Activated CD4-positive, CD25-positive, alpha-beta regulatory T cell (primary cell): Measurements from ENCODE around the gene SSBP3.
"Not testable (repeated sequence)": the region's sequence is repeated elsewhere in the genome, so short reads cannot be mapped to it uniquely, and the experiment has no call there.

Experiments
- DNase-seq, 4 experiments: peaks; one replicate each; lab custom pipeline; 2025; lab: John Stamatoyannopoulos, UW

Gene SSBP3

DNA sequence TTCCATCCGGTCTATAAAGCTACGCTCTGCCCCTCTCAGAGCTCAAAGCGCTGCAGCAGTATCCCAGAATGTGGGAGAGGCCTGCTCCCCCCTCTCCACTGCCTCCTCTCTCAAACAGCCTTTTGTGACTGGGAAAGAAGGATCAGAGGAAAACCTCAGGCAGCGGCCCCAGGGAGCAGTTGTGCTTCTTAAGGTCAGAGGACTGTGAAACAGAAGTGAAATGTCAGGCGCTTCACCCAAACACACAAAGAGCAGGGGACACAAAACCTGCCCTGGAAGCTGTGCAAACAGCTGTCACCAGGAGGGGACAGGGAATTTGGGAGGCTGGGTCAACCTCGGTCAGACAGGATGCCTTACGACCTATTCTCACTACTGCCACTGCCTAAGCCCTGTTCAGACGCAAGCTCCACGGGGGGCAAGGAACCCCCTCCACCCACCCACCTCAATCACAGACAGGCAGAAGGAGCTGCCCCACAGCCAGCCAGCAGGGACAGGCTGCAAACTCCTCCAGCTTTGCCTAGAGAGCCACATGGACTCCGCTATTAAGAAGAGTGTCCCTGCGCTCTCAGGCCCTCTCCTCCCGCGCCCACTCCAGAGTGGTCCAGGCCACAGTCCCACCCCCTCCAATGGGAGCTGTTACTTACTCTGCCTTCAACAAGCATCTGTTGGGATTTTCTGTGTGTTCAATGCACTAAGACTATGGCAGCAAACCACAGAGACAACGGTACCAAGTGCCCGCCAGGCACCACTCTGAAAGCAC is 14.6 kb downstream of the SSBP3 start:
- DNase-seq: no peak

DNA sequence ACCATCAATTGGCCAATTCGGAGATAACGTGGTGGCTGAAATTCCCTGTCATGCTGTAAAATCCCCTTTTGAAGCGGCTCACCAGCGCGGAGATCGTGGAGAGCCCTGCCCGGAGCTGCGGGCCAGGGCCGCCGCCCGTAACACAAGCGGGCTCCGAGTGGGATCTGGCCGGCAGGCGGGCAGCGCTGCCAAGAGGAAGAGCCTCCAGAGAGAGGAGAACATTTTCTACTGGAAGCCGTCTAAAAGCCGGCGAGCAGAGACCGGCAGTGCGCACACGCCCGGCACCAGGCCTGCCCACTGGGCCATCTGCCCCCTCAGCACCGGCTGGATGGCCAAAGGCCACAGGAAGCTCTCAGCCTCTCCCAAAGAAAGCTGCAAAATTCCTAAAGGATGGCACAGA is 15.5 kb downstream of the SSBP3 start:
- no peak for DNase-seq

DNA sequence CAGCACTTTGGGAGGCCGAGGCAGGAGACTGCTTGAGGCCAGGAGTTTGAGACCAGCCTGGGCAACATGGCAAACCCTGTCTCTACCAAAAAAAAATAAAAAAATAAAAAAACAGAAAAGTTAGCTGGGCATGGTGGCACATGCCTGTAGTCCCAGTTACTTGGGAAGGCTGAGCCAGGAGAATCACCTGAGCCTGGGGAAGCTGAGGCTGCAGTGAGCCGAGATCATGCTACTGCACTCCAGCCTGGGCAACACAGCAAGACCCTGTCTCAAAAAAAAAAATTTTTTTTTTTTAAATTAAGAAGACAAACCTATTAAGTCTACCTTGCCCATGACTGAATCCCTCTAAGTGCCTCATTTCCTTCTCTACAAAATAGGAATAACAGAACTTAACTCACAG is 16.6 kb downstream of the SSBP3 start:
- DNase-seq: not testable (repeated sequence)

DNA sequence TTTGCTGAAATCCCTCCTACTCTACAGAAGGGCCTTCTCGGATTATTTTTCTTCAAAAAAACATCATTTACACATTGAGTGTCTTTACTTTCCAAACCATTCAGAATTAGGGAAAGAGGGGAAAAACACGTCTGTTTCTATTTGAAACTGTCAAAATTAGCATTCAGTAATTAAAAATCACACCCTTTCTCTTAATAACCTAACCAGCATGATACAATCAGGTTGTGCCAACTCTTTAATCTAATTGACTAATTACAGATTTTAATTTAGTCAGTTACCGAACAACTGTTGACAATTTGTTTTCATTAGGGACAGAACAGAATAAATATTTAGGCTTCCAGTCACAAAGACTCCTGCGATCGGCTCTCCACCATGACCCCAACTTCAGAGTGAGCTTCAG is 18.8 kb downstream of the SSBP3 start:
- DNase-seq: no peak

DNA sequence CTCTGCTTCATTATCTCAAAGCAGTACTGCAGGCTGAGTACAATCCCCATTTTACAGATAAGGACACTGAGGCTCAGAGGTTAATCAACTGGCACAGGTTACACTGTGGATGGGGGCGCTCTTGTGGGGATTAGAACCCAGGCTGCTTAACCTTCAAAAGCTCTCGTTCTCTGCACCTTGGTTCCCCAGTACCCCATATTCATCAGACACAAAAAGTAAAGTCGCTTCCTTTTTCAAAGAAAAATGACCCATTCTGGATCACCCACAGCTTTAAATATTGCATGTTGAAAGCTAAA is 20.5 kb downstream of the SSBP3 start:
- no peak for DNase-seq

DNA sequence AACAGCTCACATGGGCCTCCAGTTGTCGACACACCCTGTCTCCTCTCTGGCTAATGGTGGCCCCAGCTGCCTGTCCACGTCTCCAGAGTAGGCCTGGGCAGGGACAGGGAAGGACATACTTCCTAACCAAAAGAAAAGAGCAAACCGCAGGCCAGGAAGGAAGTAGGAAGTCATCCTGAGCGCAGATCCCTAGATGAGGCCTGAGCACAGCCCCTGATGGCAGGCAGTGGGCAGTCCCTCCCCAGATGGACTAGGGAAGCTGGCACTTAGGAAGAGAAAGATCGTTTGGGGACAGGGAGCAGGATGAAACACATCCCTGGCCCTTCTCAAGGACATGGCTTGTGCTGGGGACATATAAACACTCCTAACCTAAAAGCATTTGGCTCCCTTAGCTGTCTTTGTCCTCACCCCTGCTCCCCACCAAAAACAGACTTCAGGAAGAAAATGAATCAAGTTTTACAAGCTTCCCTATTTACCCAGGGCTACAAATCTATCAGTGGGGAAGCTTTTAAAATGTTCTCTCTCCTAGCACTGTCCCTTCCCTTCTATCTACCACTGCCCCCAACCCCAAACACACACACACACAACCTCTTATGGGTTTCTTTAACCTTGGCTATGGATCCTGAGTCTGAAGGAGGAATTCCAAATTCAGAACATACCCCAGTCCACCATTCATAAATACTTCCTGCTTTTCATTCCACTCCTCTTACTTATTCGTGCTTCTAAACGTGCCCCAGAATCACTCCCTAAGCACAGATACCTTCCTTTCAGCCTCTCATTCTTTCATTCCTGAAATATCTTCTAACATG is 21.1 kb downstream of the SSBP3 start:
- no peak for DNase-seq

DNA sequence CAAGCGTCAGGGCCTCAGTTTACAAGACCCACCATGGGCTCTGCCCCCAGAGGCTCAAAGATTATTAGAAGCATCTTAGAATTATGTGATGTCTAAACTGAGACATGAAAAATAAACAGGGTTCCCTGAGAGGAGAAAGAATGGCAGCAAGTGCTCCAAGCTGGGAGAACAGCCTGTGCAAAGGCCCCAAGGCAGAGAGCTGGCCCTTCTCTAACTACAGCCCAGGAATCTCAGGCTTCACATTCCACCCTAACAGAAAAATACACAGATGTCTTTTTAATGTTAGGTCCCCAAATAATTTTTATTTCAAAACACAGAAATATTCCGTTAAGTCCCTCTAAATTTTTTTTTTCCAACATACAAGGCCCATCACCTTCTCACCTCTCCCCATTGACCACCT is 21.7 kb downstream of the SSBP3 start:
- no peak for DNase-seq

DNA sequence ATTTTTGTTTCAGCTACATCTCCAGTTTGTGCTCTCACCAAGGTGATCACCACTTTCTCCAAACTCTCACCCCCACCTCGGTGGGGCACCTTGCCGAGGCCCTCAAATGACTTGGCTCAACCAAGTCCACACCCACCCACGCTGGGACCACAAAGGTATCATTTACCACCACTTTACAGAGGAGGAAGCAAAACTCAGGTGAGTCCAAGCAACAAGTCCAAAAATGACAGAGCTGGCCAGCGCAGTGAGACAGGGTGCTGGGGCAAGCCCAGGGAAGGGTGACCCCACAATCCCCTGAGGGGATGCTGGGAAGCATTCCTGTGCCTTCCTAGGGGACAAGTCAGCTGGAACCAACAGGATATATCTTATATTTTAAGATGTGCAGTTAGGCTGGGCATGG is 24.7 kb downstream of the SSBP3 start:
- DNase-seq: no peak

DNA sequence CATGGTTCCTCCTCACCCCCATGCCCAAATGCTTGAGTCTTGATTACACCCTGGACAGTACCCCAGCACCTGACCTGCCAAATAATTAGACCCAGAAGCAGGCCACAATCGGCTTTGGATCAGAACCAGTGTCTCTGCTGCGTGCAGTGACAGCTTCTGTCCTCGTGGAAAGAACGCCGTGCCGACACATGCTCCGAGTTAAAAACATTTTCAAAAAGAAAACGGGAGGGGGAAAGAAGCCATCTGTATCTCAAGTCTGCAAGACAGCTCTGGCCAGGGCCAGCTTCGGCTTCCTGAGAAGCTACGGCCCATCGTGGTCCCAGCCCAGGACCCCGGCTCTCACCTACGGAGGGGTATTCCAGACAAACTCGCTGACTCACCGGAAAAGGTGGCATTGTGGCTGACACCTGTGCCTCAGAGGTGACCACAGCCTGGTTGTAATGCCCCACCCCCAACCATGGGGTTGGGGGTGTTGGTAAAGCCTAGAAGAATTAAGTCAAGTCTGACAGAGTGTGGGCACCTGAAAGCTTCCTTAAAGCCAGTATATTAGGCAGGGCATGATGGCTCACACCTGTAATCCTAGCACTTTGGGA is 25.8 kb downstream of the SSBP3 start:
- DNase-seq: no peak

DNA sequence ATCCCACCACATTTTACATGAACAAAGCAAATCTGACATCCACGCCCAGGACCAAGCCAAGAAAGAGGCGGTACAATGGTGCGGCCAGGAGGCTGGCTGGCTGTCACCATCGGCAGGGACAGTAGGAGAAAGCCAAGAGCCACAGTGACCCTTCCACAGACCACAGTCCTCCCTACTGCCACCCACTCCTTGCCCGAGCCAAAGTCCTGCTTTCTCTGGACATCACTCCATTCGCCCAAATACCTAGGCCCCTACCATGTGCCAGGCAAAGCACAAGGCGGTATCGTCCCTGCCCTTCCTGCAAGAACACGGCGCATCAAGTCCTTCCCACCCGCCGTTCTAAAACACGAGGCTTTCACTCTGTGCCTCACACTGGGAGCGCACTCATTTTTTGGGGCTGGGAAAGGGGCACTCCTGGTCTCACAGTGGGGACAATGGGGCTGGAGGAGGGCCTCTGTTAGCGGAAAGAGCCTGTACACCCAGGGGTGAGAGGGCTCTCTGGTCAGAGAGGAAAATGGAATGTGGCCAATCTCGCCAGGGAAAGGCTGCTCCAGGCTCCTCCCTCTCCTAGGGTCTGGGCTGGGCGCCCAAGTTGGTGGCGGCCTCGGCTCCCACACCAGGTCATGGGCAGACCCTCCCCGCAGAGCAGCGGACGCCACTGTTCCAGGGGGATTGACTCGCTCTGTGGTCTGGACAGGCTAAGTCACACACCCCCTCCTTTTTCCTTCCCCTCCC is 26.5 kb downstream of the SSBP3 start:
- no peak for DNase-seq

DNA sequence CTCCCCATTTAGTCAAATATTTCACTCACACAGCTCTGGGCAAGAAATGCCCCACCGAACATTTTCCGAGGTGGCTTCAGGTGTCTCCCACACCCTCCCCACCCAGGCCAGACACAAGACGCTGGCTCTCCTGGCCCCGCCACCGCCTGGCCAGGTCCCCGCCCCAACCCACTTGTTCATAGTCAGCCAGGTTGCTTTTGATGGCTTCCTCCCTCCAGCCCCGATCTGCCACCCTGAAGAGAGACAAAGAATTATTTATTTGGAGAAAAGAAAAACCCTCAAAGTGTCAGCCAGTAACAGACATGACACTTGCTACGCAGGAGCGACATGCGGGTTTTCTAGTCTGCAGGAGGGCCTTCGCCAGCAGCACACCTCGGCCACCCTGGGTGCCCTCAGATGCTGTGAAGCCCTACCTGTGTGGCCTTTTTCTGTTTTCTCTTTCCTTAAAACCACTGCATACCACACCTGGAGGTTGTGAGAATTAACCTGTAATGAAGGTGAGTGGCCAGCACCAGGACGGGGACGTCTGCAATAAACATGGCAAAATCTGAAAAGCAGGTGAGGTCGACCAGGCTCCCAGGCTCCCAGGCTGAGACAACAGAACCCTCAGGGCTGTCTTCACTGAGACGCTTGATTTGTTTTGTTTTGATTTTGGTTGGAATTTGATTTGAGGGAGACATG is 27.2 kb downstream of the SSBP3 start:
- DNase-seq: no peak

DNA sequence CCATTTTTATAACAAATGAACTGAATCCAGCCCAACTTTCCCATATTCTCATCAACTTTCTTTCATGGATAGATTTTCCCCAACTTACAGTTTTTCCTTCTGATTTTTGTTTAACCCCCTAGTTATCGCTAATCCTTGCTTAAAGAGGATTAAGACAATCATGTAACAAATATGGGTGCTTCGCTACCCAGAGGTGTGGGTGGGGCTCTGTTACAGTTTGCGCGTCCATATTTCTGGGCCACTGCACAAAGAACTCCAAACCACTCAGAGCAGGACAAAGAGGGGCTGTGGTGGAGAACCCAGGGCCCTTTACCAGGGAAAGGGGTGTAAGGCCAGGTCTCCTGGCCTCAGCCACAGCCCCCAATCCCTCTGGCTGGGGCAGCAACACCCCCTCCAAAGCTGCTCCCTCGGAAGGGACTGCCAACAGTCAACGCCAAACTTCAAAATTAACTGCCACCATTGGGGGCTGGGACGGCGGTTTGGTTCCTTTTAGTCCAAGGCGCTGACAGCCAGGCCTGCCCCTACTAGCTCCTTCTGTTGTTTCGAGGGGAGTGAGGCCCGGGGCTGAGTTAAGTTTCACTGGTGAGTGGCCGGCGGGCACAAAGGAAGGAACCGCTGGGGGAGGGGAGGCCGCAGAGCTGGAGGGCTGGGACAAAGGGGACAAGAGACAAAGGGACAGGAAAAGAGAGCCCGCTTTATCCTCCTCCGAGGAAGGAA is 27.9 kb downstream of the SSBP3 start:
- DNase-seq: no peak

DNA sequence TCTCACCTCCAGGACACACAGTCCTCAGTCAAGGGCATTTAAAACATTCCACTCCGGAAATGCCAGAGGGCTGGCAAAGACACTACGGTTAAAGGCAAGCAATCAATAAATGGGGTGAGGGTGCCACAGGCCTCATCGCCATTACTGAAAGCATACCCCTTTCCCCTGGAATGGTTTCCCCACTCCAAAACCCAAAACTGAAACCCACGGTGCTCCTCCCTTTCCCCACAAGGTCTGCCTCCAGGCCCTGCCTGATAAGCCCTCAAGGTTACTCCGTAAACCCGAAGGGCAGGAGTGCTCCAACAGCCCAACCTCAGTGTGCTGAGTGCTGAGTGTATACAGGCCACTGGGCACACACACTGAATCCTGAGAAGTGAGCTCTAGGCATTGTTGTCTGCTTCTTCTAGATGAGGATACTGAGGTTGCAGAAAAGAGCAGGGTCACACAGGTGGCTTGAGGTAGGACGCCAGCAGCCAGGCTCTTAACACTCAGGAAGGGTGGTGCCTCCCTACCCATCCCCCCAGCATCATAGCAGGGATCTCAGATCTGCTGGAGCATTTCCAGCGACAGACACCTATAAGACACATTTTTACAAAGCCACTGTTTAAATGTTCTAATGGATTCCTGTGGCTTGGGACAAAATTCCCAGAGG is 29.0 kb downstream of the SSBP3 start:
- DNase-seq: no peak

DNA sequence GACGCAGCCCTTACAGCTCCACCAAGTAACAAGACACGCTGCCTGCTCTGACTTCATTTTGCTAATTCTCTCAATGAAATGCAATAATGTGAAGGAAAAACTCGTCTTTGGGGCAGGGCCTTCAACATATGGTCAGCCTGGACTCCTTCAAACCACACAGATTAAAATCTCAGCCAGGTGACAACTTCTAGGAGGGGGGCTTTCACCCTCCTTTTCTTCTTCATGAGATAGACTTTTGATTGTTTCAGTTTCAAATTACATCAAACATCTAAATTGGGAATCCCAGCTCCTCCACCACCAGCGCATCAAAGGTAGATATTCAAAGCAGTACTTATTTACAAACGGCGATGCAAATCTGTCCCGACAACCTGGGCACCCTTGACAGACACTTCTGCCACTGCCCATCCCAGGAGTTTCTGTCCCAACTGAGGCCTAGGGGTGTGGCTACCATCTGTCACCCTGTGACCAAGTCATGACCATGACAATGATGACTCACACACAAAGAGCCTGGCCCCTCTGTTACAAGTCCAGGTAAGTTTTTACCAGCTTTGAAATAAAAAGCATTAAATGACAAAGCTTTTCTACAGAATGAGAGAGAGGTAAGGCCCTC is 29.7 kb downstream of the SSBP3 start:
- DNase-seq: no peak

DNA sequence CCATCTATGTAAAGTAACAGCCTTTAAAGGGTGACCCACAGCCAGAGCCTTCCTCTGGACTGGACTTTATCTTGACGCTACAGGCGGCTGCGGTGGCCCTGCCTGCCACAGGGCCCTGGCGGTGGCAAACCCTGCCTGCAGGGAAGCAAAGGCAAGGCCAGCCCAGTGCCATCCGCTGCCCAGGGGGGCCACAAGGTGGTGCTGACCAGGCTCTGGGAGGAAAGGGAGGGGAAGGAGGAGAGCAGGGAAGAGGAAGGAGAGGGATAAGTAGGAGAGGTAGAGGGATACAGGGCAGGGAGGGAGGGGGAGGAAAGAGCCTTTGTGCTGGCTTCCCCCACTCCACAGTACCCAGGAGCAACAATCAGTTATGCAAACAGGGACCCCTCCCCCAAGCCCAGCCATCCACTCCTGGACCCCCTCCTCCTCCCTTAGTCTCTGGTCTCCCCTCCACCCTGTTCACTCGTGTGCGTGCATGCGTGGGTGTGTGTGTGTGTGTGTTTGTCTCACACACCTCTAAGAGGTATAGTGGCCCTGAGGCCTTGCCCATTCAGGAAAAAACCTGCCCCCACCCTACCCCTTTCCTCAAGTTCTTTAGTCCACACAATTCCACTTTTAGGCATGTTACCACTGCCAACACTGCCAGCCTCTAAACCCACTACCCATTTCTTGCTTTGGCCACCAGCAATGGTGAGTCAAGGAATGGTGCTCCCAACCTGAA is 30.3 kb downstream of the SSBP3 start:
- no peak for DNase-seq

DNA sequence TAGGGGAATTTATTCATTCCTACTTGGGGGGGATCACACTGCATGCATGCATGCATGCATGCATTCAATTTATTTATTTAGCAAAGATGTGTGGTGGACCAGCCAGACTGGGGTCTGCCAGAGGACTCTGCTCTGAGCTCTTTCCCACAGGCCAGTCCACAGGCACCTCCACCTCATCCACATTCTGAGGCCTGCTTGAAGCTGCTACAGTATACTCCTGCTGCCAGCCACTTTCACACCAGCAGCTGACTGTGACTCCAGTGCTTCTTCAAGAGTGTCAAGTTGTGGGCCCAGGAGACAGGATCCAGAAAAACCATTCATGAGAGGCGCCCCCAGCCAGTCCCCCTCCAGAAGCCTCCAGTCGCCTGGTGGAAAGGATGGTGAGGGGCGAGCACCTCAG is 30.9 kb downstream of the SSBP3 start:
- no peak for DNase-seq

DNA sequence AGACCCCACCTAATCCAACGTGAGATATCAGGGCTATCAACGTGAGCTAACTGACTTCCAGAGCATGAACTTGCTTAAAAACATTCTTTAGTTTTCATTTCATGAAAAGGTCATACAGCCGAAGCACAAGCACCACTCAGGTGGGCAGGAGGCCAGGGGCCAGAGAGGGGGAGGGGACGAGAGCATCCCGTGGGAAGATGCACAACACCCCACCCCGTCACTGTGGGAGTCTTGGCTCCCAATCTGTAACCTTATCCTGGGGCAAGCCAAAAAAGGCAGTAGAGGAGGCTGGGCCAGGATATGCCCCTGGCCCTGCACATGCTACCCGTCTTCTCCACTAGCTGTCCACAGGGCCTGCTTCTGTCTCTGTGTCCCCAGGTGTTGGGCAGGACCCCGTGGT is 31.4 kb downstream of the SSBP3 start:
- no peak for DNase-seq

DNA sequence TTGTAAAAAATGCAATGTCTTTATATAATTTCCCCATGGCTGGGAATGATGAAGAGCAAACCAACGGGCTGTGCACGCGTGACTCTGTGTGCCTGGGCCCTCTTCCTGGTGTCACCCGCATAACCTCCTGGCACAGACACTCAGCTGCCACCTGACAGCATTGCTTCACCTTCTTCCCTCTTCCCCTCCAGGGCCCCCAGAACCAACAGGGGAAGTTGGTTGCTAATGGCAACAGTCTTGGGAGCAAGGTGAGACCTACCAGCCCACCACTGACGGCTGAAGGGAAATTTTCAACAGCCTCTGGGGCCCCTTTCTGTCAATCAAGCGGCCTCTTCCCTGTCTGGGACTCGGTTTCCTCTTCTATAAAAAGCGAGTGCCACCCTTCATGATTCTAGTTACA is 33.2 kb downstream of the SSBP3 start:
- no peak for DNase-seq

DNA sequence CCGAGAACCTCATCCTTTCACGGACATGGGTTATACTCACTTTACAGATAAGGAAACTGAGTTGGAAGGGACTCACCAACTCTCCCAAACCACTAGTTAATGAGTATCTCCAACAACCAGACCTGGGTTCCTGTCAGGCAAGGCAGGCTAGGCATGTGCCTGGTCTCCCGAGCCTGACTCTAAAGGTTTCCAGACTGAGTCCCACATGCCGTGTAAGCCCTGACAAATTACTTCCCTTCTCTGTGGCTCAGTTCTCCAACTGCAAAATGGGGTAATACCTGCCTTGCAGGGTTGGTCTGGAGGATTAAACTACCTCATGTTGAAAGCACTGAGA is 34.3 kb downstream of the SSBP3 start:
- no peak for DNase-seq
